ENCODE data around the gene SPTBN4. TPM values are rescaled to one million over a fixed set of nuclear protein-coding genes. Genes with fewer than 3 reads are reported as not detected.

Gene SPTBN4
- total RNA-seq, 2 donors from 2014 or later: 0.29 to 0.74 TPM

DNA sequence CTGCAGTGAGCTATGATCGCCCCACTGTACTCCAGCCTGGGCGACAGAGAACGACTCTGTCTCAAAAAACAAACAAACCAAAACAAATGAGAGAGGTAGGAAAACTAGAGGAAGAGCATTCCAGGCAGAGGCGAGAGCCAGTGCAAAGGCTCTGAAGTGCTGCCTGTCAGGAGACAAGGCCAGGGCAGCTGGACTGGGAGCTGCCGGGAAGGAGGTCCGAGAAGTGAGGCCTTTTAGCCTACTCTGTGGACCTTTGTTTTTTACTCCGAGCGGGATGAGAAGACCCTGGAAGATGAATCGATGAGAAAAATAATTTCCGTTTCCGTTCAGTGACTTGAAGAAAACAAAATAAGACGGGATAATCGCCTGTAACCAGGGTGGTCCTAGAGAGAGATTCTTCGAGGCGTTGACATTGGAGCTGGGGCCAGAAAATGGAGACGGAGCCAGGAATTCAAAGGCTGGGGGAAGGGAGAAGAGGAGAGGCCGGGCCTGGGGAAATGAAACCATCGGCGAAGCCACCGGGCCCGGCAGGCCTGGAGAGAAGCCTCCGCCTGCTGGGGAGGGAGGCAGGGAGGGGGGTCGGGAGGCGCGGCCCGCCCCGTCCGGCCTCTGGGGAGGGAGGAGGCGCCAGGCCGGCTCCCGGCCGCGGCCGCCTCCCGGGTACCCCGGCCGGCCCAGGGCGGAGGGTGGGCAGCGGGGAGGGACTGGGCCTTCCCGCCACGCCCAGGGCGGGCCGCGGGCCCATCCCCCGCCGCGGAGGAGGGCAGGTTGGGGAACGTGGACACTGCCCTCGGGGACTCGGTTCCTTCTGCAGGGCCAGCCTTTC lies 33.2 kb upstream of the SPTBN4 start:
- Histone ChIP-seq H3K4me1 (peaks cover 3% of the 10 kb centered on the region), H3K27me3 (no peaks in the 10 kb centered on the region), H3K9ac (ENCODE audit: low read depth in 2 of 2, low read length in 2 of 2) (peak overlapping the region; percentile 83 to 97), H3K36me3 (no peaks in the 10 kb centered on the region), H3K4me3 (peak overlapping the region; percentile 16), H3K9me3 (no peaks in the 10 kb centered on the region), H3K27ac (peak overlapping the region; percentile 94)
- no peak for TF ChIP-seq CTCF (IDR thresholded peaks at IDR 0.05)
- intact Hi-C loops (cut with DNase I): no loop called here
- DNase-seq: peak; percentile 93

GRCh38 chr19:40438284-40438683 lies 28.5 kb upstream of the SPTBN4 start:
- intact Hi-C loops (cut with DNase I): no loop called here
- no peak overlapping the region for H3K27ac ChIP-seq
- no peak for TF ChIP-seq CTCF (IDR thresholded peaks at IDR 0.05)
- no peak for DNase-seq
- H3K4me3 ChIP-seq: no peak overlapping the region
- peaks cover 4% of the 10 kb centered on the region for H3K36me3 ChIP-seq
- peaks cover 12% of the 10 kb centered on the region for H3K4me1 ChIP-seq
- no peaks in the 10 kb centered on the region for H3K9me3 ChIP-seq
- no peaks in the 10 kb centered on the region for H3K27me3 ChIP-seq
- no peak overlapping the region for H3K9ac ChIP-seq (ENCODE audit: low read depth in 2 of 2, low read length in 2 of 2)

DNA sequence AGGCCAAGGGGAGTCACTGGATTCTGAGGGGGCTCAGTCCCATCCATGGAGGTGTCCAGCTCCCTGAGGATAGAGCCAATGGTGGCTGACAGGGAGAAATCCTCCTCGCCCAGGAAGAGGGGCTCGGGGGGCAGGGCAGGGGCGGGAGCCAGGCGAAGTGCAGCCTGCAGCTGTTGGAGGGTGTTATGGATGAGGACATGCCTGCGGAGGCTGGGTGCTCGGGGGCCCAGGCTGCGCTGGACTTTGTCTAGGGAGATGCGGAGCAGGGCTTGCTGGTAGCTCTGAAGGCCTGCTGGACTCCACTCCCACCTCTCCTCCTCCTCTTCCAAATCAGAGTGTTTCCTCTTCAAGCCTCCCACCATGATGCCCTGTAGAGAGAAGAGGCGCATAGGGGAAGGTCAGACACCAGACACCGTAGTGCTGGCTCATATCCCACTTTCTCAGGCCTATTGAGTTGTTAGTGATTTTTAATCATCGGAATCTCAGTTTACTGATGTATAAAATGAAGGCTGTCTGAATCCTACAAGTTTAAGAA lies 25.0 kb upstream of the SPTBN4 start:
- H3K9me3 ChIP-seq: no peaks in the 10 kb centered on the region
- DNase-seq: no peak
- peak overlapping the region; percentile 44 for H3K27ac ChIP-seq
- no peak overlapping the region for H3K9ac ChIP-seq (ENCODE audit: low read depth in 2 of 2, low read length in 2 of 2)
- peaks cover 4% of the 10 kb centered on the region for H3K36me3 ChIP-seq
- H3K27me3 ChIP-seq: no peaks in the 10 kb centered on the region
- TF ChIP-seq CTCF (IDR thresholded peaks at IDR 0.05): no peak
- intact Hi-C loops (cut with DNase I): no loop called here
- peaks cover 8% of the 10 kb centered on the region for H3K4me1 ChIP-seq
- H3K4me3 ChIP-seq: no peak overlapping the region

GRCh38 chr19:40442328-40443130 lies 24.3 kb upstream of the SPTBN4 start:
- Histone ChIP-seq H3K9me3 (no peaks in the 10 kb centered on the region), H3K27me3 (no peaks in the 10 kb centered on the region), H3K4me1 (peaks cover 8% of the 10 kb centered on the region), H3K9ac (ENCODE audit: low read depth in 2 of 2, low read length in 2 of 2) (peak overlapping the region in 1 of 2 donors; percentile 100), H3K27ac (peak overlapping the region; percentile 44), H3K4me3 (peak overlapping the region; percentile 66), H3K36me3 (peaks cover 4% of the 10 kb centered on the region)
- TF ChIP-seq CTCF (IDR thresholded peaks at IDR 0.05): no peak
- intact Hi-C loops (cut with DNase I): no loop called here
- no peak for DNase-seq

- Histone ChIP-seq H3K9me3 (no peaks in the 10 kb centered on the region), H3K36me3 (peaks cover 4% of the 10 kb centered on the region), H3K27ac (peak overlapping the region; percentile 94), H3K4me1 (peaks cover 8% of the 10 kb centered on the region), H3K9ac (ENCODE audit: low read depth in 2 of 2, low read length in 2 of 2) (peak overlapping the region; percentile 83 to 100), H3K27me3 (no peaks in the 10 kb centered on the region), H3K4me3 (peak overlapping the region; percentile 66)
- DNase-seq: peak; percentile 99
- no peak for TF ChIP-seq CTCF (IDR thresholded peaks at IDR 0.05)
- intact Hi-C loops (cut with DNase I): no loop called here
Measured at GRCh38 chr19:40443131-40443999, 23.4 kb upstream of the SPTBN4 start.
